Endothelial cell of umbilical vein (primary cell): Measurements from ENCODE around the gene ARHGAP10. TPM values are rescaled to one million over a fixed set of nuclear protein-coding genes. Genes with fewer than 3 reads are reported as not detected.

ENCODE experiments used
- BruUV-seq: library from RNA; stranded (reverse); fragments of 400-500 nt; replicated peaks from 2 replicates; lab custom pipeline; 2021; lab: Mats Ljungman, UMichigan
- CTCF ChIA-PET: fragments of 300-600, 350-600 bp; sonication (Branson Sonifier 250); formaldehyde crosslinking; loops from one replicate; lab custom pipeline; 2021; ENCODE audit warnings: antibody characterized with exemption, inconsistent platforms; lab: Charles Lee
- POLR2A ChIA-PET: fragments of 300-600, 350-600 bp; sonication (Branson Sonifier 250); formaldehyde crosslinking; loops from one replicate; lab custom pipeline; 2021; ENCODE audit warnings: antibody characterized with exemption, inconsistent platforms; lab: Charles Lee
- DNase-seq: peaks from one replicate; pipeline ENCODE4 v3.0.0-alpha.2; 2011; ENCODE audit warnings: low read depth, low spot score
- FAIRE-seq: peaks from 2 replicates; lab custom pipeline; 2011; peaks lifted over from hg19 to GRCh38; lab: Jason Lieb, UNC
- H2AFZ ChIP-seq: 2 replicates; pipeline ENCODE4 v1.6.0; 2012; ENCODE audit warnings: low read depth, low read length, control low read depth, inconsistent platforms
- H3K27ac ChIP-seq: 2 replicates; pipeline ENCODE4 v1.5.1; 2011; ENCODE audit warnings: low read depth, mild to moderate bottlenecking, control low read depth, low read length, moderate library complexity; ENCODE audit not compliant: insufficient read depth
- H3K27me3 ChIP-seq, 2 experiments: 2 replicates each; pipeline versions ENCODE4 v1.6.0 to v1.6.1; 2011; ENCODE audit warnings: low read length in 2 of 2, mixed read lengths in 1 of 2; ENCODE audit not compliant: control insufficient read depth in 2 of 2, insufficient read depth in 2 of 2
- H3K36me3 ChIP-seq, 2 experiments: 2 replicates in 1 of 2; 3 replicates in 1 of 2; pipeline ENCODE4 v1.5.1; 2011; ENCODE audit warnings: low read length in 2 of 2, mild to moderate bottlenecking in 1 of 2, moderate library complexity in 1 of 2; ENCODE audit not compliant: control insufficient read depth in 2 of 2, insufficient read depth in 2 of 2; ENCODE audit errors: extremely low read depth in 1 of 2
- H3K4me1 ChIP-seq: 3 replicates; pipeline ENCODE4 v1.5.1; 2011; ENCODE audit warnings: mild to moderate bottlenecking, low read length; ENCODE audit not compliant: control insufficient read depth, insufficient read depth; ENCODE audit errors: extremely low read depth
- H3K4me2 ChIP-seq: 2 replicates; pipeline ENCODE4 v1.6.1; 2011; ENCODE audit warnings: low read length, control low read depth, mixed read lengths; ENCODE audit not compliant: insufficient read depth
- H3K4me3 ChIP-seq, 3 experiments: fragments of 200-600 bp in 1 of 3; sonication (generic), shearing (Covaris generic) in 1 of 3; replicated peaks in 1 of 3; 2 replicates each; pipeline ENCODE4 v1.5.1; 2011 to 2016; ENCODE audit warnings: control low read depth in 3 of 3, low read length in 3 of 3, mild to moderate bottlenecking in 2 of 3, inconsistent platforms in 1 of 3, low read depth in 1 of 3, moderate library complexity in 1 of 3; ENCODE audit not compliant: insufficient read depth in 1 of 3
- H3K79me2 ChIP-seq: 2 replicates; pipeline ENCODE4 v1.6.0; 2012; ENCODE audit warnings: low read length, inconsistent platforms; ENCODE audit not compliant: control insufficient read depth, insufficient read depth
- H3K9ac ChIP-seq: replicated peaks from 2 replicates; pipeline ENCODE3; 2011; ENCODE audit warnings: low read length, control low read depth; ENCODE audit not compliant: insufficient read depth; ENCODE audit errors: extremely low read depth
- H3K9me1 ChIP-seq: replicated peaks from 3 replicates; pipeline ENCODE4 v1.6.0; 2011; ENCODE audit warnings: mild to moderate bottlenecking, low read length; ENCODE audit not compliant: control insufficient read depth, insufficient read depth; ENCODE audit errors: extremely low read depth
- H3K9me3 ChIP-seq: replicated peaks from 2 replicates; pipeline ENCODE4 v1.5.1; 2012; ENCODE audit warnings: low read length, inconsistent platforms; ENCODE audit not compliant: control insufficient read depth, insufficient read depth
- H4K20me1 ChIP-seq: replicated peaks from 2 replicates; pipeline ENCODE3; 2011; ENCODE audit warnings: mild to moderate bottlenecking, low read length; ENCODE audit not compliant: control insufficient read depth, insufficient read depth; ENCODE audit errors: extremely low read depth
- EZH2 ChIP-seq: IDR thresholded peaks from 2 replicates; pipeline ENCODE4 v1.6.1; 2012; ENCODE audit warnings: borderline replicate concordance, low read depth, mild to moderate bottlenecking, moderate library complexity, low read length, inconsistent platforms; ENCODE audit not compliant: severe bottlenecking
- FOS ChIP-seq: IDR thresholded peaks from 2 replicates; pipeline ENCODE4 v1.6.1; 2011; ENCODE audit warnings: mild to moderate bottlenecking, low read length, moderate library complexity, borderline replicate concordance; ENCODE audit not compliant: insufficient read depth
- GATA2 ChIP-seq: IDR thresholded peaks from 2 replicates; pipeline ENCODE4 v1.7.0; 2011; ENCODE audit warnings: low read depth, mild to moderate bottlenecking, moderate library complexity, mixed read lengths, low read length; ENCODE audit not compliant: insufficient read length, insufficient read depth
- JUN ChIP-seq: IDR thresholded peaks from 2 replicates; pipeline ENCODE4 v1.6.1; 2011; ENCODE audit warnings: borderline replicate concordance, low read depth; ENCODE audit not compliant: insufficient read length, insufficient read depth
- MYC ChIP-seq: IDR thresholded peaks from one replicate; pipeline ENCODE4 v1.6.1; 2011; ENCODE audit warnings: mild to moderate bottlenecking, low read depth, low read length
- POLR2A ChIP-seq: IDR thresholded peaks from 2 replicates; pipeline ENCODE4 v1.6.1; 2012; ENCODE audit warnings: low read depth, mild to moderate bottlenecking, control low read depth, low read length
- POLR2AphosphoS5 ChIP-seq: IDR thresholded peaks from 2 replicates; pipeline ENCODE4 v1.6.1; 2012; ENCODE audit warnings: low read depth, mild to moderate bottlenecking, control low read depth, low read length, moderate library complexity; ENCODE audit not compliant: insufficient read depth
- dilution Hi-C: fragments of 300-500 bp; cut with MboI; formaldehyde crosslinking; loops from one replicate; pipeline ENCODE4 v1.15.0; 2019; ENCODE audit warnings: low sequenced_read_pairs; ENCODE audit not compliant: extremely low pct_ligation_motif_present
- intact Hi-C: fragments of 100-400 bp; cut with micrococcal nuclease; formaldehyde crosslinking; loops from one replicate; pipeline ENCODE4 v1.10.0; 2022
- polyA plus RNA-seq, 4 experiments: library from polyadenylated mRNA; depleted of rRNA in 3 of 4; stranded (reverse) in 3 of 4; unstranded in 1 of 4; fragments of >200 nt; gene quantifications; 2 replicates each; pipeline versions ENCODE4 v1.2.1 to v1.2.3, GENCODE V29; 2011 to 2012; ENCODE audit warnings: missing spikeins in 1 of 4
- total RNA-seq: library from RNA; stranded (reverse); gene quantifications from 2 replicates; pipeline ENCODE4 v1.2.3, GENCODE V29; 2021
- TF ChIP-seq, protein P1 (sequence below): IDR thresholded peaks from 2 replicates; pipeline ENCODE4 v1.6.1; 2011; ENCODE audit not compliant: insufficient read depth, insufficient read length
- TF ChIP-seq, protein P2 (sequence below), 2 donors: IDR thresholded peaks; 1 replicate in 1 of 2; 2 replicates in 1 of 2; pipeline ENCODE4 v1.5.1; 2011; ENCODE audit warnings: low read length in 2 of 2, mild to moderate bottlenecking in 2 of 2, moderate library complexity in 2 of 2, control low read depth in 1 of 2, inconsistent platforms in 1 of 2, low read depth in 1 of 2; ENCODE audit not compliant: insufficient read depth in 1 of 2; ENCODE audit errors: extremely low read depth in 1 of 2

Gene ARHGAP10
- total and polyA plus RNA-seq, 2 donors (not counting 3 experiments of a cell fraction or from before 2014, with no cell fraction given) = 20.4 to 36.7 TPM

DNA sequence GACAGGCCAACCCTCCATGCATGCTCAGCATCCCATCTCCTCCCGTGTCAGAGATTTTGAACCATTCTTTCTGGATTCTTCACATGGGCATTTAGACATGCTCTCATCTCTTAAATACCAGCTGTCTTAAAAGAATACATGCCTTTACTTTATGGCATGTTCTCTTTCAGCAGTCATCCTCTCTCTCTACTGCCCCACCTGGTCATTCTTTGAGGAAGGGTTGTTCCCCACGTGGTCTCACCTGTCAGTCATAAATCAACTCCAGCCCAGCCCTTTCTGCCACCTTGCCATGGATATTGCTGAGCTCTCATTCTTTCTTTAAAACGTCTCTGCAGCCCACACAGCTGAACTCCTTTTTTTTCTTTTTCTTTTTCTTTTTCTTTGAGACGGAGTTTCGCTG lies 111.3 kb downstream of the ARHGAP10 start:
- no peak overlapping the region for H2AFZ ChIP-seq
- ChIA-PET POLR2A (no interaction called here), CTCF (interaction anchor here (1.7 kb wide), 1 partner anchor 24 kb away, joined by 6 read pairs; no protein-coding TSS in a partner anchor)
- H3K4me3 ChIP-seq = no peak overlapping the region
- no TSS peak for BruUV-seq
- TF ChIP-seq POLR2AphosphoS5 = no peak
- TF ChIP-seq, protein P1, sequence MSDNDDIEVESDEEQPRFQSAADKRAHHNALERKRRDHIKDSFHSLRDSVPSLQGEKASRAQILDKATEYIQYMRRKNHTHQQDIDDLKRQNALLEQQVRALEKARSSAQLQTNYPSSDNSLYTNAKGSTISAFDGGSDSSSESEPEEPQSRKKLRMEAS = no peak
- no peak for TF ChIP-seq FOS
- TF ChIP-seq, protein P2, sequence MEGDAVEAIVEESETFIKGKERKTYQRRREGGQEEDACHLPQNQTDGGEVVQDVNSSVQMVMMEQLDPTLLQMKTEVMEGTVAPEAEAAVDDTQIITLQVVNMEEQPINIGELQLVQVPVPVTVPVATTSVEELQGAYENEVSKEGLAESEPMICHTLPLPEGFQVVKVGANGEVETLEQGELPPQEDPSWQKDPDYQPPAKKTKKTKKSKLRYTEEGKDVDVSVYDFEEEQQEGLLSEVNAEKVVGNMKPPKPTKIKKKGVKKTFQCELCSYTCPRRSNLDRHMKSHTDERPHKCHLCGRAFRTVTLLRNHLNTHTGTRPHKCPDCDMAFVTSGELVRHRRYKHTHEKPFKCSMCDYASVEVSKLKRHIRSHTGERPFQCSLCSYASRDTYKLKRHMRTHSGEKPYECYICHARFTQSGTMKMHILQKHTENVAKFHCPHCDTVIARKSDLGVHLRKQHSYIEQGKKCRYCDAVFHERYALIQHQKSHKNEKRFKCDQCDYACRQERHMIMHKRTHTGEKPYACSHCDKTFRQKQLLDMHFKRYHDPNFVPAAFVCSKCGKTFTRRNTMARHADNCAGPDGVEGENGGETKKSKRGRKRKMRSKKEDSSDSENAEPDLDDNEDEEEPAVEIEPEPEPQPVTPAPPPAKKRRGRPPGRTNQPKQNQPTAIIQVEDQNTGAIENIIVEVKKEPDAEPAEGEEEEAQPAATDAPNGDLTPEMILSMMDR (IDR thresholded peaks at IDR 0.05; ENCODE audit: extremely low read depth in 1 of 2, insufficient read depth in 1 of 2, low read depth in 1 of 2, low read length in 2 of 2) = no peak
- TF ChIP-seq GATA2 = no peak
- no peak for TF ChIP-seq MYC
- no peak for TF ChIP-seq JUN
- TF ChIP-seq POLR2A = no peak
- TF ChIP-seq EZH2 = no peak
- no peaks in the 10 kb centered on the region for H3K36me3 ChIP-seq
- no peaks in the 10 kb centered on the region for H3K9me1 ChIP-seq
- no peaks in the 10 kb centered on the region for H3K27me3 ChIP-seq
- dilution Hi-C loops (no loop called here), intact Hi-C loops (no loop called here)
- FAIRE-seq = no peak
- H3K4me1 ChIP-seq = peaks cover 15% of the 10 kb centered on the region
- H3K9ac ChIP-seq = no peak overlapping the region
- no peaks in the 10 kb centered on the region for H4K20me1 ChIP-seq
- no peak for DNase-seq
- no peak overlapping the region for H3K4me2 ChIP-seq
- H3K79me2 ChIP-seq = no peaks in the 10 kb centered on the region
- H3K9me3 ChIP-seq = no peaks in the 10 kb centered on the region
- no peak overlapping the region for H3K27ac ChIP-seq
